Lower lobe of right lung (tissue), 2 donors: ENCODE results near the gene DUSP16. TPM values are rescaled to one million over a fixed set of nuclear protein-coding genes. Genes with fewer than 3 reads are reported as not detected.
A peak's percentile ranks its signal among the peaks of the same experiment; 100 is the strongest.

Experiments
- ATAC-seq, 2 donors: fragments of 200-7000 bp; cut with Tn5 transposase; one replicate each; pipeline ENCODE4 v1.9.1; 2020 to 2022; ENCODE audit warnings: mild to moderate bottlenecking in 2 of 2, moderate library complexity in 2 of 2
- DNase-seq: peaks from one replicate; pipeline ENCODE4 v3.0.0-alpha.2; 2020
- H3K27ac ChIP-seq: fragments of 200-600 bp; one replicate; pipeline ENCODE4 v1.8.0; 2022
- H3K27me3 ChIP-seq: fragments of 200-600 bp; one replicate; pipeline ENCODE4 v1.8.0; 2022; ENCODE audit warnings: low read depth
- H3K36me3 ChIP-seq: fragments of 200-600 bp; one replicate; pipeline ENCODE4 v1.8.0; 2022; ENCODE audit warnings: mild to moderate bottlenecking
- H3K4me1 ChIP-seq: fragments of 200-600 bp; one replicate; pipeline ENCODE4 v1.8.0; 2022
- H3K4me3 ChIP-seq: fragments of 200-600 bp; one replicate; pipeline ENCODE4 v1.8.0; 2022; ENCODE audit warnings: mild to moderate bottlenecking
- H3K9me3 ChIP-seq: fragments of 200-600 bp; one replicate; pipeline ENCODE4 v1.8.0; 2022
- CTCF ChIP-seq: fragments of 200-600 bp; IDR thresholded peaks from one replicate; pipeline ENCODE4 v1.8.0; 2022; ENCODE audit warnings: antibody characterized with exemption, mild to moderate bottlenecking
- intact Hi-C: fragments of 100-400 bp; cut with DNase I; formaldehyde crosslinking; loops from one replicate; pipeline ENCODE4 v1.11.0; 2022
- total RNA-seq: library from RNA; stranded (reverse); fragmentation: NEBNext Ultra II Directional; extraction: Animal tissue kit (Norgen Biotek cat#: 25700); gene quantifications from one replicate; pipeline ENCODE4 v1.2.1, GENCODE V29; 2021
- donor health status: DM: no; HTN: yes; CAD: no; lungs with severe emphysema.

Gene DUSP16
- total RNA-seq, 1 donor from 2014 or later, result 44.0 TPM

GRCh38 chr12:12486661-12487240, 75.9 kb downstream of the DUSP16 start:
- intact Hi-C loops, result no loop called here
- peaks cover 40% of the 10 kb centered on the region for H3K36me3 ChIP-seq
- DNase-seq (no peak), ATAC-seq (no peak)
- H3K27me3 ChIP-seq, result no peaks in the 10 kb centered on the region
- TF ChIP-seq CTCF, result no peak
- H3K4me3 ChIP-seq, result no peak overlapping the region
- H3K27ac ChIP-seq, result no peak overlapping the region
- no peaks in the 10 kb centered on the region for H3K9me3 ChIP-seq
- H3K4me1 ChIP-seq, result peaks cover 11% of the 10 kb centered on the region

- DNase-seq (no peak), ATAC-seq (no peak)
- H3K36me3 ChIP-seq, result peaks cover 64% of the 10 kb centered on the region
- peak overlapping the region; percentile 61 for H3K27ac ChIP-seq
- no peak for TF ChIP-seq CTCF
- no peaks in the 10 kb centered on the region for H3K9me3 ChIP-seq
- no peak overlapping the region for H3K4me3 ChIP-seq
- intact Hi-C loops, result no loop called here
- H3K27me3 ChIP-seq, result no peaks in the 10 kb centered on the region
- peaks cover 11% of the 10 kb centered on the region for H3K4me1 ChIP-seq
Measured at GRCh38 chr12:12483438-12483837, 79.2 kb downstream of the DUSP16 start.

GRCh38 chr12:12482959-12483358, 79.7 kb downstream of the DUSP16 start:
- ATAC-seq (no peak), DNase-seq (no peak)
- no peak for TF ChIP-seq CTCF
- intact Hi-C loops, result no loop called here
- Histone ChIP-seq H3K27ac (peak overlapping the region; percentile 61), H3K27me3 (no peaks in the 10 kb centered on the region), H3K4me3 (no peak overlapping the region), H3K9me3 (no peaks in the 10 kb centered on the region), H3K4me1 (peaks cover 11% of the 10 kb centered on the region), H3K36me3 (peaks cover 69% of the 10 kb centered on the region)

- Histone ChIP-seq H3K4me1 (peaks cover 11% of the 10 kb centered on the region), H3K9me3 (no peaks in the 10 kb centered on the region), H3K36me3 (peaks cover 76% of the 10 kb centered on the region), H3K27ac (peak overlapping the region; percentile 61), H3K4me3 (no peak overlapping the region), H3K27me3 (no peaks in the 10 kb centered on the region)
- intact Hi-C loops, result no loop called here
- no peak for TF ChIP-seq CTCF
- DNase-seq (no peak), ATAC-seq (no peak)
Measured at GRCh38 chr12:12482150-12482761, 80.4 kb downstream of the DUSP16 start.

GRCh38 chr12:12481631-12482030, 81.0 kb downstream of the DUSP16 start:
- H3K36me3 ChIP-seq, result peaks cover 78% of the 10 kb centered on the region
- no peak overlapping the region for H3K4me3 ChIP-seq
- intact Hi-C loops, result no loop called here
- H3K9me3 ChIP-seq, result no peaks in the 10 kb centered on the region
- H3K27ac ChIP-seq, result no peak overlapping the region
- ATAC-seq, result no peak
- no peaks in the 10 kb centered on the region for H3K27me3 ChIP-seq
- DNase-seq, result no peak
- H3K4me1 ChIP-seq, result peaks cover 11% of the 10 kb centered on the region
- TF ChIP-seq CTCF, result no peak
